HepG2 (cell line): Measurements from ENCODE around the gene CDKN2A. TPM values are rescaled to one million over a fixed set of nuclear protein-coding genes. Genes with fewer than 3 reads are reported as not detected.

Experiments
- CBX5 ChIP-seq: sonication (generic); formaldehyde crosslinking; IDR thresholded peaks from 2 replicates; pipeline ENCODE4 v1.4.0; 2020; ENCODE audit warnings: missing genetic modification reagents, borderline replicate concordance
- FOXO1 ChIP-seq: sonication (generic); formaldehyde crosslinking; IDR thresholded peaks from 2 replicates; pipeline ENCODE4 v1.4.0; 2020; ENCODE audit warnings: missing genetic modification reagents
- HIC2 ChIP-seq: sonication (generic); formaldehyde crosslinking; IDR thresholded peaks from 2 replicates; pipeline ENCODE4 v1.9.0; 2022; ENCODE audit warnings: low read depth, missing genetic modification reagents
- IKZF1 ChIP-seq: fragments of 450-650 bp; IDR thresholded peaks from 2 replicates; pipeline ENCODE4 v1.7.1; 2016
- PRDM15 ChIP-seq: sonication (generic); formaldehyde crosslinking; IDR thresholded peaks from 2 replicates; pipeline ENCODE4 v1.4.0; 2020; ENCODE audit warnings: missing genetic modification reagents
- RNF2 ChIP-seq: fragments of 450-650 bp; conservative IDR thresholded peaks from 2 replicates; pipeline ENCODE4 v1.6.1; 2016; ENCODE audit warnings: low read depth
- ZFP37 ChIP-seq: sonication (generic); formaldehyde crosslinking; IDR thresholded peaks from 2 replicates; pipeline ENCODE4 v1.4.0; 2020; ENCODE audit warnings: missing genetic modification reagents, borderline replicate concordance
- ZKSCAN1 ChIP-seq: fragments of 150-350 bp; IDR thresholded peaks from 2 replicates; pipeline ENCODE4 v1.6.1; 2014; ENCODE audit warnings: low read length
- ZNF234 ChIP-seq: sonication (generic); formaldehyde crosslinking; conservative IDR thresholded peaks from 2 replicates; pipeline ENCODE4 v1.5.1; 2020; ENCODE audit warnings: mild to moderate bottlenecking, missing genetic modification reagents
- ZNF441 ChIP-seq: sonication (generic); formaldehyde crosslinking; IDR thresholded peaks from 2 replicates; pipeline ENCODE4 v1.7.0; 2021; ENCODE audit warnings: missing genetic modification reagents, borderline replicate concordance
- ZNF609 ChIP-seq: sonication (generic); formaldehyde crosslinking; IDR thresholded peaks from 2 replicates; pipeline ENCODE4 v1.4.0; 2020; ENCODE audit warnings: mild to moderate bottlenecking, missing genetic modification reagents, borderline replicate concordance
- ZNF709 ChIP-seq: sonication (generic); formaldehyde crosslinking; IDR thresholded peaks from 2 replicates; pipeline ENCODE4 v1.5.0; 2020; ENCODE audit warnings: mild to moderate bottlenecking, missing genetic modification reagents
- polyA plus RNA-seq, 8 experiments: library from polyadenylated mRNA; depleted of rRNA in 3 of 8; stranded (reverse) in 7 of 8; unstranded in 1 of 8; fragments of >200 nt; fragmentation: Illumina TruSeq in 4 of 8; extraction: Trizol in 4 of 8; gene quantifications; 2 replicates each; pipeline versions ENCODE4 v1.2.1 to v1.2.3, GENCODE V29; 2011 to 2016; ENCODE audit warnings: low read depth in 4 of 8, missing spikeins in 1 of 8, mixed read lengths in 1 of 8; ENCODE audit not compliant: insufficient read depth in 1 of 8
- total RNA-seq, 5 experiments: library from RNA; depleted of rRNA; stranded (reverse); fragments of >200 nt; fragmentation: Illumina TruSeq; extraction: Trizol; gene quantifications; 2 replicates each; pipeline ENCODE4 v1.2.3, GENCODE V29; 2016; ENCODE audit warnings: low read depth in 1 of 5
- TF ChIP-seq, protein P1 (sequence below): IDR thresholded peaks from 2 replicates; pipeline ENCODE4 v1.6.1; 2016; ENCODE audit warnings: low read depth, control low read depth
- TF ChIP-seq, protein P2 (sequence below): sonication (generic); formaldehyde crosslinking; conservative IDR thresholded peaks from 2 replicates; pipeline ENCODE4 v1.8.0; 2022; ENCODE audit warnings: missing genetic modification reagents

The CDKN2A gene
- total and polyA plus RNA-seq, 2 of the 13 experiments (the other 11 are each of a cell fraction or from before 2014, with no cell fraction given) = 4.2 to 4.8 TPM

DNA sequence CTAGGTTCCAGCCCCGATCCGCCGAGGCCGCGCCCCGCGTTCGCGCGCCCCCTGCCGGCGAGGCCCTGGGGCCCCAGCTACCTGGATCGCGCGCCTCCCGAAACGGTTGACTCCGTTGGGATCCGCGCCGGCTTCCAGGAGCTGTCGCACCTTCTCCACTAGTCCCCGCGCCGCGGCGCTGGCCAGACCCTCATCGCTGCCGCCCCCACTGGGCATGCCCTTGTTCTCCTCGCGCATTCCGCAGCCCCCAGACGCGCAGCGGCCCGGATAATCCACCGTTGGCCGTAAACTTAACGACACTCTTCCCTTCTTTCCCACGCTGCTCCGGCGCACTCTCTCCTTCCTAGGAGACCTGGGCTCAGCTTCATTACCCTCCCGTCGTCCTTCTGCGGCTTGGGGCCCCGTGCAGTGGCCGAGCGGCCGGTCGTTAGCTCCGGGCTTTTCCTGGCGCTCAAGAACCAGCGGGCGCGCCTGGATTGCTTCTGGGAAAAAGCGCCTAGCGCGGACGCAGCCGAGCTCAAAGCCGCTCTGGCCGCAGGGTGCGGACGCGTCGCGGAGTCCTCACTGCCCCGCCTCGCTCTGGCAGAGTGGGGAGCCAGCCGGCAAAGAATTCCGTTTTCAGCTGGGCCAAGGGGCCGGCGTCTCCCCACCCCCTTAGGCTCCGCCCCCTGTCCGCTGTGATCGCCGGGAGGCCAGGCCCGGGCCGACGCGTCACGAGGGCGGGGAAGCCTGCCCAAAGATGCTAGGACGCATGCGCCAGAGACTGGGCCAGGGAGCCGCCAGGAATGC is 14.7 kb upstream of the CDKN2A start, which contains the start of gene CDKN2B (continued):
- no peak; the same call in 1 of the 2 replicates for TF ChIP-seq HIC2
- TF ChIP-seq, protein P1, sequence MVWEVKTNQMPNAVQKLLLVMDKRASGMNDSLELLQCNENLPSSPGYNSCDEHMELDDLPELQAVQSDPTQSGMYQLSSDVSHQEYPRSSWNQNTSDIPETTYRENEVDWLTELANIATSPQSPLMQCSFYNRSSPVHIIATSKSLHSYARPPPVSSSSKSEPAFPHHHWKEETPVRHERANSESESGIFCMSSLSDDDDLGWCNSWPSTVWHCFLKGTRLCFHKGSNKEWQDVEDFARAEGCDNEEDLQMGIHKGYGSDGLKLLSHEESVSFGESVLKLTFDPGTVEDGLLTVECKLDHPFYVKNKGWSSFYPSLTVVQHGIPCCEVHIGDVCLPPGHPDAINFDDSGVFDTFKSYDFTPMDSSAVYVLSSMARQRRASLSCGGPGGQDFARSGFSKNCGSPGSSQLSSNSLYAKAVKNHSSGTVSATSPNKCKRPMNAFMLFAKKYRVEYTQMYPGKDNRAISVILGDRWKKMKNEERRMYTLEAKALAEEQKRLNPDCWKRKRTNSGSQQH (CRISPR knock-in tag) = peak; percentile 69; the same call in 1 of the 2 replicates
- TF ChIP-seq ZNF709 (CRISPR knock-in tag) = peak; percentile 59; the same call in 1 of the 2 replicates
- no peak for TF ChIP-seq ZFP37
- TF ChIP-seq, protein P2, sequence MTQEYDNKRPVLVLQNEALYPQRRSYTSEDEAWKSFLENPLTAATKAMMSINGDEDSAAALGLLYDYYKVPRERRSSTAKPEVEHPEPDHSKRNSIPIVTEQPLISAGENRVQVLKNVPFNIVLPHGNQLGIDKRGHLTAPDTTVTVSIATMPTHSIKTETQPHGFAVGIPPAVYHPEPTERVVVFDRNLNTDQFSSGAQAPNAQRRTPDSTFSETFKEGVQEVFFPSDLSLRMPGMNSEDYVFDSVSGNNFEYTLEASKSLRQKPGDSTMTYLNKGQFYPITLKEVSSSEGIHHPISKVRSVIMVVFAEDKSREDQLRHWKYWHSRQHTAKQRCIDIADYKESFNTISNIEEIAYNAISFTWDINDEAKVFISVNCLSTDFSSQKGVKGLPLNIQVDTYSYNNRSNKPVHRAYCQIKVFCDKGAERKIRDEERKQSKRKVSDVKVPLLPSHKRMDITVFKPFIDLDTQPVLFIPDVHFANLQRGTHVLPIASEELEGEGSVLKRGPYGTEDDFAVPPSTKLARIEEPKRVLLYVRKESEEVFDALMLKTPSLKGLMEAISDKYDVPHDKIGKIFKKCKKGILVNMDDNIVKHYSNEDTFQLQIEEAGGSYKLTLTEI (CRISPR knock-in tag) = no peak
- TF ChIP-seq FOXO1 (CRISPR knock-in tag) = peak; percentile 25; the same call in 1 of the 2 replicates
- TF ChIP-seq CBX5 (CRISPR knock-in tag) = no peak; the same call in 1 of the 2 replicates
- TF ChIP-seq ZNF609 (CRISPR knock-in tag) = 0 out of 2 replicates have a peak, but pooled peaks have one; percentile 25
- TF ChIP-seq ZKSCAN1 = no peak
- TF ChIP-seq IKZF1 = no peak
- no peak for TF ChIP-seq ZNF234 (CRISPR knock-in tag)
- TF ChIP-seq PRDM15 (CRISPR knock-in tag) = peak; percentile 76; the same call in 1 of the 2 replicates
- TF ChIP-seq ZNF441 = 0 out of 2 replicates have a peak, but pooled peaks have one; percentile 14
- no peak; the same call in 1 of the 2 replicates for TF ChIP-seq RNF2
